IPS DF 19.7 (cell line): ENCODE results near the gene LRMDA.

Experiments used
- DNase-seq: peaks from one replicate; pipeline ENCODE4 v3.0.0-alpha.2; 2013; ENCODE audit warnings: low read depth, low spot score

The LRMDA gene

GRCh38 chr10:75905490-75905889 lies 474.1 kb downstream of the LRMDA start:
- DNase-seq = no peak

GRCh38 chr10:75910032-75910431 lies 478.6 kb downstream of the LRMDA start:
- DNase-seq = no peak

DNA sequence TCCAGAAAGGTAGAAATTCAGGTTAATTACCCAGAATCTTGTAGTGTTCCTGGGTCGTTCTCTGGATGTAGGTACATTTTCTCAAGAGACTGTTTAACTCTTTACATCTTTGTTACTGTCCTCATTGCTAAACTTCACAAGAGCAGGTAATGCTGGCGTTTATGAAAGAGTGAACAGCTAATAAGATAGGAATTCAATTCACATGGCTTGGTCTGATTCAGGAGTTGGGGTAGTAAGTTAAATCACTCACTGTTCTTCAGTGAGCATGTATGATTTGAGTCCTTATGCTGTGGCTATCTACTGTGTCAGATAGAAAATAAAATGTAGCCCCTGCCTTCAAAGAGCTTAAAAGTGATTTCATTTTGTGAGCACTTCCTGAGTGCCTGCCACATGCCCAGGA lies 480.0 kb downstream of the LRMDA start:
- no peak for DNase-seq

- no peak for DNase-seq
Observed at GRCh38 chr10:75916906-75917305, 485.5 kb downstream of the LRMDA start.

GRCh38 chr10:75919913-75920312 lies 488.5 kb downstream of the LRMDA start:
- no peak for DNase-seq

- DNase-seq = no peak
Observed at GRCh38 chr10:75922435-75922834, 491.0 kb downstream of the LRMDA start.

DNA sequence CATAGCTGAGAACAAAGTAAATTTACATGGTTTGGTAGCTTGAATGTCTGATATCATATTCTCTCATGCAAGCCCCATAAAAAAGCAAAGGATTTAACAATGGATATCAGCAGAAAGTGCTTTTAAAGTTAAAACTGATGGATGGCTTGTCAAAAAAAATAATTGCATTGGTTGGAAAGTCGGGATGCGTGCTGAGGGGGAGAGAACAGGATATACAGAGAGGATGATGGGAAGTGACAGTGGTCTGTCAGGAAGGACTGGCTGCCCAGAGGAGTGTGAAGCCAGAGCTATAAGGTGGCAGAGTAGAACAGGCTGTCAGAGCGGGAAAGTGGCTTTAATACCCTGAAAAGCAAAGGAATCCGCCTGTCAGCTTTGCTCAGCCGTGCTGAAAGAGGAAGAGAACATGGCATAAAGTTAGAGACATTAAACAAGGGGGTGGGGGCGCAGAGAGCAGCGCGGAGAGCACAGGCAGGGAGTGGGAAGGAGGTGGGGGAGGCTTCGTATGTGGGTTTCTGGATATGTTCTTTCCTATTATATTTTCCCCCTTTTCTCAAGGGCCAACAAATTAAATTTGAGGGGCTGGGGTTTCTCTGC lies 493.0 kb downstream of the LRMDA start:
- no peak for DNase-seq

DNA sequence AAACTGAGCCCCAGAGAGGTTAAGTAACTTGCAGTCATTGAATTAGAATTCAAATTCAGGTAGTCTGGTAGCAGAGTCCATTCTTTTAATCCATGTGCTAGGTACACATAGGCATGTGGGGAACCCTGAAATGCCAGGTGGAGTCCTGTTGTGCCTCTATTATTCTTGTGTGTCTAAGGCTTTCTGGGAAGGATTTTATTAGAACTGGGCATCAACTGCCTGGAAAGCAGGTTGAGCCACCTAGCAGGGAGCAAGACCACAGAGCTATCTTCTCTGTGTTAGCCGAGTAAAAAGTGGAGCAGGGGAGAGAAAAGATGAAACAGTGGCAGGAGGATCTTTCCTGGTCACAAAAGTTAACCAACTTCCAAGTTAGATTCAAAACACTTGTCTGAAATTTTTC lies 494.6 kb downstream of the LRMDA start:
- no peak for DNase-seq

GRCh38 chr10:75926763-75927162 lies 495.3 kb downstream of the LRMDA start:
- no peak for DNase-seq

GRCh38 chr10:75928231-75928630 lies 496.8 kb downstream of the LRMDA start:
- no peak for DNase-seq

DNA sequence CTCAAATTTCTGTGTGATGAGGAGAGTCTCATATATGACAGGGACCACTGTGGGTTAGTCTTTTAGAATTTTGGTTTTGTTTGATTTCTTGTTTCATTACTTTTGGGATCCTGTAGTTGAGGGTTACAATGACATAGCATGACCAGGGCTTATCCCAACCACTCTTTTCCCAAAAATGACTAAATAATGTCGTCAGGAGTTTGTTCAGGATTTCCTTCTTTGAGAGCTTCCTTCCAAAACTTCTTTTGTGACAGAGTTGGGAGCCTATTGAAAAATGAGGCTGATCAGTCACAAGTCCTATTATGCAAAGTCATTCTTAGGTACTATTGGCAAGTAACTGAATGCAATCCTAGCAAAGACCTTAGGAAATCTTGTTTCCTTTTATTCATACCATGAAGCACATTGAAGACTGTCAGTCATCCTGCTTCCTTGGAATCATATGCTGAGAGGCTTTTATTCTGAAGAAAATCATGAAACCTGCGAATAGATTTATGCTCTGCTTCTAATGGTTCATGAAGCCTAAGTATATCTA lies 498.3 kb downstream of the LRMDA start:
- no peak for DNase-seq

DNA sequence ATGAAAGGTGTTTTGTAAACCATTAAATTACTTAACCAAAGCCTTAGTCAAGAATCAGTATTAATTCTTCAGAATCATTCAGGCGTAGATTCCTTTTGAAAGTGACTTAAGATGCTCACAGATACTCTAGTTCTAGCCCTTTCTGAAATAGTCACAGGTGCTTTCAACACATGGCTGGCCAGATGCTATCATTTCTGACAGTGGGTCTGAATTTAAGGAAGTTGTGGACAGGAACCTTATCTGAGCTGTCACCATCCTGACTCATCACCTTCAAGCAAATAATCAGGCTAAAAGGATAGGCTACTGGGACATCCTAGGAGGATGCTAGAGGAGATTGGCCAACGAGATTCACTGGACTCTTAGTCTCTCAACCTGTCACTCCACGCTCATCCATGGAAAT lies 501.5 kb downstream of the LRMDA start:
- no peak for DNase-seq

- DNase-seq = no peak
Observed at GRCh38 chr10:75935240-75935639, 503.8 kb downstream of the LRMDA start.

DNA sequence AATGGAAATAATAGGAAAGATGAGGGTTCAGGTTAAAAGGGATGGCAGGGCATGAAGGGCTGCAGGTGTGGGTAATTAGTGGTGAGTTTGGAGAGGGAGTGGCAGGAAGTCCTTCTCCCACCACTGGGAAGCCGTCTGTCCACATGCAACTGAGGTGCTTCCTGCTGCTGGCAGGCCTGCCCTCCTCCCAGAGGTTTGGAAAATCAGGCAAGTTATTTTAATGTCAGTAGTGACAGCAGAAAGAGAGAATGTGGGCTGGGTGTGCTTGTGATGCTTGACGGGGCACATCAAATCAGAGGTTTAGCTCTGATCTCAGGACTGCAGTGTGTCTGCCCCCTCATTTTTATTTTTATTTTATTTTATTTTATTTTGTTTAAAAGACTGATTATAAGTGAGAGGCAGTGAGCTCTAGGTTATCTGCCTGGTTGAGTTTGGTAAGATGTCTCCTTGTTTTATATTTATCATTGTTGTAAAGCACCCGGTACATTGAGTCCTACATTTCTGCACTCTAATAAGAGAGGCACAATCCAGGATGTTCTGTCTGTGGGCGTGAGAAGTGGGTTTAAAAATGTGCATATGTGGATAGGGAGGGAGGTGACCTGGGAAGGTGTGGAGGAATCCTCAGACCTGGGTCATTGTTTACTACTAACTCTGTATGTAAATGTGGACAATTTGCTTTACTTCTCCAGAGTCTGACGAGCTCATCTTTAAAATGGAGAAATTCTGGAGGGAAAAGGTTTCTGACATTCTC lies 504.4 kb downstream of the LRMDA start:
- no peak for DNase-seq

GRCh38 chr10:75936841-75937240 lies 505.4 kb downstream of the LRMDA start:
- DNase-seq = no peak

DNA sequence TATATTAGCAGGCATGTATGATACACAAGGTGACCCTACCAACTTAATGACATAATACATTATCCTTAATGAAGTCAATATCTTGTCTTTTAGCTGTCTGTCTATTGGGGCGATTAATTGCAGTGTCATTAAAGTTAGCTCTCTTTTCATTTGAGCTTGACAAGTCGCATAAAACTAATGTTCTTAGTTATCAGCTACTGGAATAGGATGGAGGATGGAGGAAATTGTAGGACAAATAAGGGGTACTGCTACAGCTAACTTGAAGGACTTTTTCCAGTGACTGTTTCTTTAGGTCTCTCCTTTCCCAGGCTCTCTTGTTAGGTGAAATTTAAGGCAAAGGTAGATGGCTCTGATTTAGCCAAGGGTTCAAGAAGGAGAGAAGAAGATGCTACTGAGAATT lies 506.4 kb downstream of the LRMDA start:
- DNase-seq = no peak

DNA sequence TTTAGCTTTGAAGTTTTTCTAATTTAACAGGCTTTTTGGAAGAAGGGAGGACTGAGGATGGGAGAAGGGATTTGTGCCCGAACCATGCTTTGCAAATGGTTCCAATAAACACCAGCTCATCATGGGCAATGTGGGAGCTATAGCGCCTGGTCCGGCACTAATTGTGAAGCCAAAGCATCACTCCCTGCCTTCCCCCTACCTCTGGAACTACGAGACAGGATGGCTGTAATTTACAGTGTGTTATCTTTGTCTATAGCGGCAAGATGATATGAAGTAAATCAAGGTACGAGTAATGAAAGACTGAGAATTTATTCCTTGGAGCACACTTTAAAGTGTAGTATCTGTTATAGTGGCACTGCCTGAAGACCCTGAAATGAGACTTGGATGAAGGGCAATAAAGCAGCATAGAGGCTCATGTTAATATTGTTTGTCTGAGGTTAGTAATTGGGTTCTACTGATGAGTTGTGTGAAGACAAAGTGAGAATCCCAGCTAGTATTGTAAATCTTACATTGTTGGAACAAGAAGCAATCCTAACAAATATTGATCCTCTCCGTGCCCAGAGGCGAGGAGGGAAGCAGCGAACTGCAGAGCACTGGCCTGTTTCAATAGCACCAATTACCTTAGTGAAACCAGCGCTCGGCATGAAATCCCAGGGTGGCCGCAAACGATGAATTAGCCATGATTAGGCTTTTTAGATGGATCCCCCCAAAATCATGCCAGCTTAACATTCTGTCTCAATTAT lies 507.1 kb downstream of the LRMDA start:
- no peak for DNase-seq

GRCh38 chr10:75939541-75939940 lies 508.1 kb downstream of the LRMDA start:
- no peak for DNase-seq

DNA sequence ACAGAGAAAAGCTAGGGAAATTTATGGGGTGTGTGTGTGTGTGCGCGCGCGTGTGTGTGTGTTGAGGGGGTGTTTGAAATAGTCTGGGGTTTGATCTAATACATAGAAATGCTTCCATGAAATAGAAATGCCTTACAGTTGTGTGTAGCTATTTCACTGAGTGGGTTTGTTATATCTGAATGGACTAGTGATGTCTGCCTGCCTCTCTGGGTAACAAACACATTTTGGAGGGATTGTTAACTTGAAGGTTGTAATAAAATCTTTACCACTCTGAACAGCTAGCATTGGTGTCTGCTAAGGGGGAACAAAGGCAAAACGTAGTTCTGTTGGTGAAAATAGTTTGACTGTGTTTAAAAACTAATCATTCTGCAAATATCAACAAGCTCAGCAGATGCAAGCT lies 509.3 kb downstream of the LRMDA start:
- no peak for DNase-seq

DNA sequence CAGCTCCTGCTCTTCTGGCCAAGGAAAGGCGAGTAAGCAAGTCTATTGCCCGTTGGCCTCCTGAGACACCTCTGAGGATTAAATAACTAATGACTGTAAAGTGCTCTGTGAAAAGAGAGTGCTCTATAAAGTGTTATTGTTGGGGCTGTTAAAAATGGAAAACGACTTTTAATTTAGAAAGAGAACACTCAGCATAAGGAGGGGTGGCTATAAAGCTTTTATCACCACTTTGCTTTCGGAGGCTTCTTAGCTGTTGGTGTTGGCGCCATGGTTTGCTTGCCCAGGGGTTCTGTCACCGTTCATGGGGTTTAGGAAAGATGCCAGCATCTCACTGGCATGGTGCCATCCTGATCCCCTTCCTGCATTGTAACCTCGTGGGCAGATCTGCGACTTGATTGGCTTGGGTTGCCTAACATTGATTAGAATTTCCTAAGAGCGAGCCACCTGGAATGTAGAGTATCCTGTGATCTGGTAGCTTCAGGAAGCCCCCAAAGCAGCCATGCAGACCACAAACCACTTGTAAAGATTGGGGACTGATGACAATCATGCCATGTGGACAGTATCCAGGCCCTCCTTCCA lies 509.9 kb downstream of the LRMDA start:
- no peak for DNase-seq

DNA sequence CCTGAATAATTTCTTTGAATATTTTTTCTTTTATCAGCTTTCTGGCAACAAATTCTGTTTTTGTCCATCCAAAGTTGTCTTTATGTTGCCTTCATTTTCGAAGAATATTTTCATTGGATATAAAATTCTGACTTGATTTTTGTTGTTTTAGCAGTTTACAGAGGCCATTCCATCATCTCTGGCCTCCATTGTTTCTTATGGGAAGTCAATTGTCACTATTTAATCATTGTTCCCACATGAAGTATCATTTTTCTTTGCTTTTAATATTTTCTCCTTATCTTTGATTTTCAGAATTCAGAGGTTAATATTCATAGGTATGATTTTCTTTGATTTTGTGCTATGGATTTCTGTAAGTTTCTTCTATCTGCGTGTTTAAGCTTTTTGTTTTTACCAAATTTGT lies 512.6 kb downstream of the LRMDA start:
- no peak for DNase-seq

GRCh38 chr10:75948583-75948982 lies 517.2 kb downstream of the LRMDA start:
- no peak for DNase-seq
